GM19023 (cell line): ENCODE measurements around the gene TUBB1.
"Not testable (repeated sequence)": the region's sequence is repeated elsewhere in the genome, so short reads cannot be mapped to it uniquely, and the experiment has no call there.

ENCODE experiments used
- ATAC-seq: cut with Tn5 transposase; IDR thresholded peaks from one replicate; pipeline ENCODE4 v1.9.1; 2021; ENCODE audit warnings: mild to moderate bottlenecking, moderate library complexity; ENCODE audit not compliant: unreplicated experiment

TUBB1 gene

DNA sequence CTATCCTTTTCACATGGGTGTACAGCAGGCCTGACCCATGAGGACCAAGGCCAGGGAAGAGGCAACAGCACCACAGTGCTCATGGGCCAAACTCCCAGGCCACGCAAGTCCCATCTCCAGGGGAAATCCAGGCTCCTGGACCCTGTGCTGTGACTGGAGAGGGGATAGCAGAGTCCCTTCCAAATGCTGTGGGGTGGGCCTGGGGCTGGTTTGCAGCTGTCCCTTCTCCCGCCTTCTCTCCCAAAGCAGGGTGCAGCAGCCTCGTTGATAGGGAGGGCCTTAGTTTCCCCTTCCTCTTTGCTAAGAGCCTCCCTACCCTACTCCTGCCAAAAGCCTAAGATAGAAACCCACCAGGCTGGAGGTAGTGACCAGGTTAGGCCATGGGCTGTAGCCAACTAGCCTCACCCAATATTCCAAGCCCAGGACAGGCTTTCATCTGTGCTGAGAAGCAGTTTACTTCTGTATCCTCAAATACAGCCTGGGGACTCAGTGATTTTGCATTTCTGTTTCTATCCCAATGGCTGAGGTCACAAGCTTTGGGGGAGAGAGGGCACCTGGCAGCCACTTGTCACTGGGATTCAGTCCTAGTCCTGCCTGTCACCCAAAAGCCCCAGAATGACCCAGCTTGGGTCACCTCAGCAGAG, 13.6 kb upstream of the TUBB1 start:
- no peak for ATAC-seq

DNA sequence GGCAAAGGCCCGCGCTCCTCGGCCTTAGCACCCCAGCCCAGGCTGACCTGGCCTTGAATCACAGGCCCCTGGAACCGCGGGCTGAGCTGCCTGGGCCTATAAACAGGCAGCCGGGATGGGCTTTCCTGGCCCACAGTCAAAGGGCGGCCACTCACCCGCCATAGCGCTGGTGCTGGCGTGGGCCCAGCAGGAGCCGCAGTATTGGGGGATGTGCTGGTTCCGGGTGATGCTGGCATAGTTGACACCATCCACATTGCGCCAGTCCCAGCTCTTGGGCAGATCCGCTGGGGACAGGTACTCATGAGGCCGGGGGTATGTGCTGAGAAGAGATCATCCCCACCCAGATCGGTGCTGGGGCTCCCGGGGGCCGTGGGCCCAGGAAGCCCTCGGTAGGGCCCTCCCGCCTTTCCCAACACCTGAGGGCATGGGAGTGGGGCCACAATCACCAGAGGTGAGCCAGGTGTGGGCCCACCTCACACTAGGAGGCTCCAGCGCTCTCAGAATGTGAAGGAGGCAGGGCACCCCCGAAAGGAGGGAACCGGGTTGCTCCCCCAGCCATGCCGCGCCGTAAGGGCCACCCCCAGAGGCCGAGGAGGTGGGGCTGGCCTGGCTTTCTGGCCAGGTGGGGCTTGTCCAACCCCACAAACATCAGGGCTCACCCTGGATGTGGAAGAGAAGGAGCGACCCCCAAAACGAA, 12.9 kb upstream of the TUBB1 start:
- ATAC-seq, result no peak

DNA sequence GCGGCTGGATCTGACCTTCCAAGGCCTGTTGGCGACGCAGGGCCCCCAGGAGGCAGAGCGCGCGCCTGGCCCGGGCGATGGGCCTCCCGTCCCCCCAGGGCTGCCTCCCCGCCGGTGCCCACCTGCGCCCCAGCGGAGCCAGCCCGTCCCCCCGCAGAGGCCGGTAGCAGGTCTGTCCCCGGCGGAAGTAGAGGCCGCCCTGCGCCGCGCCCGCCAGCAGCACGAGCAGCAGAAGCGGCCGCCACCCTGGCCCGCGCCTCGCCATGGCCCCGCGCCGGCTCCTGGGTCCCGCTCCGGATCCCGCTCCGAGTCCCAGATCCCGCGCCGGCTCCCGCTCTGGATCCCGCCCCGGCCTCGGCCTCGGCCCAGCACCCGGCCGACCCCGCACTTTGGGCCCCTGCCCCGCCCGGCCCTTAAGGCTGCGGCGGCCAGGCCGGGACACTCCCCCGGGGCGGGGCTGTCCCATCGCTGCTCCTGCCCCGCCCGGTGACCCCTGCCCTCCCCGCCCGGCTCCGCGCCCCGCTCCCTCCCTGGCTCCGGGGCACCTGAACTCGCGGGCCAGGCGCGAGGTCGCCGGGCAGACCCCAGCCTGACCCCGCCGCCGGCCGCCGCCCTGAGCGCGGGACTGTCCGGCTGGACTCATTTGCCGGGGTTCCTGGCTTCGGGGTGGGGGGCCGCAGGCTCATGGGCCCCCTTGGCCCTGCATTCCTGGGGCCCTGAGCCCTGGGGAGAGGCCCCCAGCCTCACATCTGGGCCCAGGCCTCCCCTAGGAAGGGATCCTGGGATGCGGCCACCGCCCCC, 12.2 kb upstream of the TUBB1 start, which contains the start of gene CTSZ:
Gene CTSZ, minus strand, starts transcription at position 391 of the 801 bp plus-strand sequence. Its CDS starts 126 bp downstream, at position 265.
- peak; percentile 35 for ATAC-seq

DNA sequence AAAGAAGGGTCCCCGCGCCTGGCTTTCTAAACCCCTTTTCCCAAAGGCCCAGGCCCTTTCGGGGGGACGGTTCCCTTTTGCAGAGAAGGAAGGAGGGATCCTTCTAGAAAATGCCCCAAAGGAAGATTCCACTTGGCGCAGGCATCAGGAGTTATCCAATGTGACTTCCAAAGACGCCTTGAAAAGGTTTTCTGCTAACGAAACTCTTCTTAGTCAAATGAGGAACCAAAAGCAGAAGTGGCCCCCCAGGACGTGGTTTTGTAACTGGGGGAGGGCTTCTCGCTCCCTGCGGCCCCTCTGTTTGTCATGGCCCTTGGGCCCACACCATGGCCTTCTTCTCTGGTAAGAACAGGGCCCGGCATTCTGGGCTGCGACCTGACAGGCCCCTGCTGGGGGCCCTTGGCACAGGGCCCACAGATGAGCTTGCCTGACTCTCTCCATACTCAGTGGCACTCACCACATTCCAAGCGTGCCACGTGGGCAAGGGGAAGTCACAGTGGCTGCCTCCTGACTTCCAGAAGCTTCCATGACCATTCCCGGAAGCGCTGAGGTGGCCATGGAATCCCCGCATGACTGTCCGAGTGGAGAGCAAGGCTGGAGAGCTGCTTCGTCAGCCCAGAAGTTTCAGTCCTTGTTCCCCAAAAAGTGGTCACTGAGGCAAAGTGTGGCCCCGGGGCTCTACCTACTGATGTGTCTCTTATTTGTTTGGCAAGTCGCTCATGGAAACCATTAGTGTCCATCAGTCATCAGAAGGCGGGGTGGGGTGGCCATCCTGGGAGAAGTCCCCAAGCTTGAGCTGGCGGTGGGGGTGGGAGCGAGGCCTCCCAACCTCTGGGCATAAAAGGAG, 11.3 kb upstream of the TUBB1 start:
- ATAC-seq, result peak; percentile 38

DNA sequence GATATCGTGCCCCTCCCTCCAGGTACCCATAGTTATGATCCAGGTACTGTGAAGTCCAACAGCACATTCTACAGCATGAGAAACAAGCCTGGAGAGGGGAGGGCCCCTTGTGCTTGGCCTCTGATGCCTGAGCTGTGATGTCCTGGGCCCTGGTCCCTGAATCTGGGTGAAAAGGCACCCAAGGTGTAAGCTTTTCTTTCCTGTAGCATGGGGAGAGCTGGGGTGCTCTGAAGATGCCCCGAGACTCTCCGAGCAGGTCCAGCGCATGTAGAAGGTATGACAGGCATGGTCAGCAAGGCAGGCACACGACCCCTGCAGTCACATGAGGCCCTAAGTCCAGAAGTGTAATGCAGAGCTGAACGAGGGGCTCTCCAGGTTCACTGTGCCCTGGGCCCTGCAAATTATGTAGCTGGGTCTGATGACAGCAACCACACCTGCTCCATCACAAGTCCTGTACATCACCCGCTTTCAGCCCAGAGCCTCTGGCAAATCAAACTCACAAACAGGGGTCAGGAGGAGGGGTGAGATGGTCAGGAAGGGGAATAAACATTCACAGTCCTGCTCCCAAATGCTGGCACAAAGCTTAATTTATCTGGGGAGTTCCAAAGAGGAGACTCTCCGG, 10.4 kb upstream of the TUBB1 start:
- no peak for ATAC-seq

DNA sequence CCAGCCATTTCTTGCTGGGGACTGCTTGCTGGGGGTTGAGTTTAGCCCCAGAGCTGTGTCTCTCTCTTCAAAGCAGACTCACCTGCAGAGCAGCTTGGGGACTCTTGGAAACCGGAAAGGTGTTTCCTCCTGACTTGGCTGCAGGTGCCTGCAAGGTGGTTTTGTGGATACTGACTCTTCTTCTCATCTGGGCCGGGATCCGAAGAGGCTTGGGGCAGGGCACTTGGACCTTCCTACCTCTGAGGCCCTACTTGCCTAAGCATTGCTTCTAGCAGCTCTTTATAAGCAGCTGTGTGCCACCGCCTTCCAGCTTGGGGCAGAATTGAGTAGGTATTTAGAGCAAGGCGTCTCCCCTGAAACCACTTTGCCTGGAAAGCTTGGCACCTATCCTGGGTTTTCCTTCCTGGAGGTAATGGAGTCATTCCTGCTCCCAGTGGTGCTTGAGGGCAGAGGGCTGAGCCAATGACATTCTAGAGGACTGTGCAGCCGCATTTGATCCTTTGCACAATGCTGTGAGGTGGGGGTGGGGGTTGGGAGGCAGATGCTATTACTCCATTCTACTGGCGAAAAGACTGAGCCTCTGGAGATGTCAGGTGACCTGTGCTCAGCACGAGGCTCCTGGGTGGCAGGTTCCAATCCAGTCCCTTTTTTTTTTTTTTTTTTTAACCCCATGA, 8.8 kb upstream of the TUBB1 start:
- ATAC-seq, result no peak

DNA sequence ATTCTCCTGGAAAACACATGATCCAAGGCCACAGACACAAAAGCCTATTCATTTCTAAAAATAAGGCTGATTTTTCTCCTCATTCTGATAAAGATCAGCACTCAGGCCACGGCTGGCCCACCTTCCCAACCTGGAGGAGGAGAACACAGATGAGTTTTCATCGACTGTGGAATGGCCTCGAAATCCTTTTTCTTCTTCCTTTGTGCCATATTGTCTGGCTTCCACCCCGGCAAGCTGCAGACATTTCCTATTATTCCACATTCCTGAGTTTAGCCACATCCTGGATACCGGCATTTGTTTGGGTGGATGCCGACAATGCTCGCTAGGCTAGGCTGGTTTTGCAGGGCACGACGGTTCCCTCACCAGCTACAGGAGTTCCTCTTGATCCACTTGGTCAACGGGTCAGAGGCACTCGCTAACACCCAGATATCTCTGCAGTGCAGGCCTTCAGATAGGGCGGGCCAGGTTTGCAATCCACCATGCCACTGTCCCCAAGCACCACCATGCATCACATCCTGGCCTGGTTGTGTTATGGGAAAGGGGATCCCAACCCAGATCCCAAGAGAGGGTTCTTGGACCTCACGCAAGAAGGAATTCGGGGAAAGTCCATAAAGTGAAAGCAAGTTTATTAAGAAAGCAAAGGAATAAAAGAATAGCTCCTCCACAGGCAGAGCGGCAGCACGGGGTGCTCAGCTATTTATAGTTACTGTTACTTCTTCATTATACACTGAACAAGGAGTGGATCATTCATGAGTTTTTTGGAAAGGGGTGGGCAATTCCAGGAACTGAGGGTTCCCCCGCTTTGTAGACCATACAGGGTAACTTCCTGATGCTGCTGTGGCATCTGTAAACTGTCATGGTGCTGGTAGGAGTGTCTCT, 8.0 kb upstream of the TUBB1 start:
- no peak for ATAC-seq

DNA sequence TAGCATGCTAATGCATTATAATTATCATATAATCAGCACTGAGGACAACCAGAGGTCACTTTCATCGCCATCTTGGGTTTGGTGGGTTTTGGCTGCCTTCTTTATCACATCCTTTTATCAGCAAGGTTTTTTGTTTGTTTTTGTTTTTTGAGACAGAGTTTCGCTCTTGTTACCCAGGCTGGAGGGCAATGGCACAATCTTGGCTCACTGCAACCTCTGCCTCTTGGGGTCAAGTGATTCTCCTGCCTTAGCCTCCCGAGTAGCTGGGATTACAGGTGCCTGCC, 7.4 kb upstream of the TUBB1 start:
- not testable (repeated sequence) for ATAC-seq

DNA sequence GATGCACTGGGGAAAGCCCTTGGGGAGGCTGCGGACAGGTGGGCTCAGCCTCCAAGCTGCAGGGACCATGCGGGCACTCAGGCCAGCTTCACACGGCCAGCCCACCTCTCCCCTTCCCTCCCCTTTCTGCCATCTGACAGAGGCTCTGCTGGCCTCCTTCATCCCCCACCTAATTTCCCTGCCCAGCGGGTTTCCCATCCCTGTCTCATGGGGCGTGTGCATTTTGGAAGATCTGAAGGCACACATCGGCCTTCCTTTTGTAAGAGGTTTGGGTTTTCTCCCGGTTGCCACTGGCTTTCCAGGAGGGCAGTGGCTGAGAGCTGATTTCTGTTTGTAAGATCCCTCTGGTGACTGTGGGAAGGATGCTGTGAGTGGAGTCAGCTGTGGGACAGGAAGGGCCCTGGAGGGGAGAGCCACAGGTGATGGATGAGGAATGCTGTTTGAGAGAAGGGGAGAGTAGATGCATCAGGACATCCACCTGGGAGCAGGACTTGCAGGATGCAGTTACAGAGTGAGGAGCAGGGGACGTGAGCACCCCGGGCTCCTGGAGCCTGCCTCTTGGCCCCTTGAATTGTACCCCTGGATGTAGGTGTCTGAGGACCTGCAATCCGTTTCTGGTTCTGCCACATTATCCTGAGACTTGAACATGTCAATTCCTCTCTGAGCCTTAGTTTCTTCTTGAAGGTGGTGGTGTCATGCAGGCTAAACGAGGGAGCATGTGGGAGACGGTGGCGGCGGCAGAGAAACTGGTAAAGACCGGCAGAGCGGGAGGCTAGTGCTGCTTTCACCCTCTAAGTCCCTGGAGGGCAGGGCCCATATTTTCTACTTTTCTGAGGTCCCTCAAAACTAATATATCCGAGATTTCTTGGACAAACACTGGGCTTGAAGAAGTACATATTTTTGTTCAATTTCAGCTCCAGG, 5.9 kb upstream of the TUBB1 start:
- no peak for ATAC-seq

DNA sequence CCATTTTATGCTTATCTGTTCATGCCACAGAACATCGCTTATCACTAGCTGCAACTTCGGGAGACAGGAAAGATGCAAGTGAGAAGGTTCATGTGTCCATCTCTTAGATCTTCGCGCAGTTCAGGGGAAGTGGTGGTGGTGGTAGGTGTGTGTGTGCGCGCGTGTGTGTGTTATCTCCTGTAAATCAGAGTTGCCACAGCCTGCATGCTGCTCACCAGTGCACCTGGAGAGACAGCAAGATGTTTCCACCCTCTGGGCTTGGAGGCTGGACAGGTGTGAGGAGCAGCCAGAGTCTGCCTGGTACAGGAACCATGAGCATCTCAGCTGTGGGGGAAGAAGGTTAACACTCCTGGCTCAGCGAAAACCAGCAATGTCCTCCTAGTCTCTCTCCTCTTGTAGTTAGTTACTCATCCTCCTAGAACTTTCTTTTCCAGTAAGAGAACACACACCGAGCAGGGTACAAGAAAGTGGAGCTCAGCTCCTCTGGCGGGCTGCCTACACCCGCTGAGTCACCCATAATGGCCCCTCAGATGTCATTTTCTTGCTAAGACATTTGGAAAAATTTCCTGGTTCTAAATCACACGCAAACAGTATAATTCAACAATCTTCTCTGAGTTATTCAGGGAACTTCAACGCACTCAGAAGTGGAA, 5.1 kb upstream of the TUBB1 start:
- no peak for ATAC-seq

DNA sequence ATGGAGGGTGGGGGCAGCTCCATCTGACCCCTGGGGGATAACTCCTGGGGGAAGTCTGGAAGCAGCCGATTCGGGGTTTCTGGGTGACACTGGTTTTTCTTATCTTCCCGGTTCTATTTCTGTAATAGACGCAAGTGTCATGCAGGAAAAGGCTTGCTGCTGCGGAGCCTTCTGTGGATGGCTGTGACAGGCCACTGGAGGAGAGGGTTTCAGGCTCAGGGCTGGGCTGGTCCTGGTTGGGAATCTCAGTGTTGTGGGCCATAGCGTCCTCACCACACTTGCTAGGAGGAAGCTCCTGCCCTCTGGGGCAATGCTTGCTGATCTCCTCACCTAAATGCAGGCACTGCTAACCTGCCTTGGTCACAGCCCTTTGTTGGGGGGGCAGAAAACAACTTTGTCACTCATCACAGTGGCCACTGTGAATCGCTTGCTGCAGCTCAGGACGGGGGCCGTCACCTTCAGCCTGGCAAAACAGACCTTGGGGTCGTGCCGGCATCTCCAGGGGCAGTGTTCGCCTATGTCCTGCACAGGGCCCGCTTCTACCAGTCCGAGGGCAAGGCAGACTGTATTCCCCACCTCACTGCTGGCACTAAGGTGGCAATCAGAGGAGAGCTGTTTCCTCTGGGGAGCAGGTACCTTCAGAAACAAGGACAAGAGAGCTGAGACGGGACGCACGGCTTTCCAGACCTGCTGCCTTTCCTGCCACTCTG, 4.4 kb upstream of the TUBB1 start:
- no peak for ATAC-seq

DNA sequence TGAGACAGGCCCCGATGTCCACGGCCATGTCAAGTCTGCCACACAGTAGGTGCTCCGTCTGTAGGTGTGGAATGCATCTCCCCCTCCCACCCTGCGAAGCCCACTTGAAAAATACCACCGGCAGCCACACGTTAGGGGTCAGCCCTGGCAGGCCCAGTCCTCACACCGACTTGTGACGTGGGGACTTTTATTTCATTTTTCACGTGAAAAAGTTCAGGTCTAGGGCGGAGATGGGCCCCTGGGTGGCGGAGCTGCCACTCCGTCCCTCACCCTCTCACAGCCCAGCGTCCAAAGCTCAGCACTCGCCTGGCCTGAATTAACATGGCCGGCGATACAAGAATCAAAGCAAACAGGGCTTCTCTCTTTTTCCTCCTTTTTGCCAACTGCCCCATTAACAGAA, 3.8 kb upstream of the TUBB1 start:
- no peak for ATAC-seq

DNA sequence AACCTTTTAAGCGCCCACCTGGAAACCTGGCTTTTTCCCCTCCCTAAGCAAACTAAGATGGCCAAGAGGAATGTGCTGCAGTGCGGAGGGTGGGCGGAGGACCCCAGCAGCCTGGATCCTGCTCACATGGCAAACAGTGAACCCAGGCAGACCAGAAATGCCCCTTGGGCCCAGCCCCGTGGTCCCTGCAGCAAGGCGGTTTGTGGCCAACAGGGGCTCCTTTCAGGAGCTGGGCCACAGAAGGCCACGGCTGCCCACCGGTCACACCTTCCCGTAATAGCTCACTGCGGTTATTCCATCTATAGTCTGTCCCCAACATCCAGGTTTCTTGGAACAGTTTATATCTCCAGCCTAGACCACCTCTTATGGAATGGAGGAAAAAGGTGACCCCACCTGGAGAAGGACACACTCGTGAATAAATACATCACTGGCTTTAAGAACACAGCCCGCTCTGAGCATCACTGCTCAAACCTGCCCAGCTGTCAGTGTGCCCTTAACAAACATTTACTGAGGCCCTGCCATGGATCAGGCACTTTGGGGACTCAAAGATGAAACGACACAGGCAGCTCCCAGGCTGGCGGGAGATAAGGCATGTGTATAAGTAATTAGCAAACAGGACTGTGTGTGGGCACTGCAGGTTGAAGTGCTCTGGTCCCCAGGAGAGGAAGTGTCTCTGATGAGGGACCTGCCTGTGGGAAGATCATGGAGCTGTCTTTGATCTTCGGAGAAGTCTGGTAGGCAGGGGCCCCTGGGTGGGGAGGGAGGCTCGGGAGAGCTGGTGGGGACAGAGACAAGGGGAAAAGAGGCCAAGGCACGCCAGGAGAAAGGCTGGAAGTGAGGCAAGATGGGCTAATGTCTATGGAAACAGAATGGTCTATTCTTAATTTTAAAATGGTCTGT, 3.2 kb upstream of the TUBB1 start:
- ATAC-seq, result no peak

DNA sequence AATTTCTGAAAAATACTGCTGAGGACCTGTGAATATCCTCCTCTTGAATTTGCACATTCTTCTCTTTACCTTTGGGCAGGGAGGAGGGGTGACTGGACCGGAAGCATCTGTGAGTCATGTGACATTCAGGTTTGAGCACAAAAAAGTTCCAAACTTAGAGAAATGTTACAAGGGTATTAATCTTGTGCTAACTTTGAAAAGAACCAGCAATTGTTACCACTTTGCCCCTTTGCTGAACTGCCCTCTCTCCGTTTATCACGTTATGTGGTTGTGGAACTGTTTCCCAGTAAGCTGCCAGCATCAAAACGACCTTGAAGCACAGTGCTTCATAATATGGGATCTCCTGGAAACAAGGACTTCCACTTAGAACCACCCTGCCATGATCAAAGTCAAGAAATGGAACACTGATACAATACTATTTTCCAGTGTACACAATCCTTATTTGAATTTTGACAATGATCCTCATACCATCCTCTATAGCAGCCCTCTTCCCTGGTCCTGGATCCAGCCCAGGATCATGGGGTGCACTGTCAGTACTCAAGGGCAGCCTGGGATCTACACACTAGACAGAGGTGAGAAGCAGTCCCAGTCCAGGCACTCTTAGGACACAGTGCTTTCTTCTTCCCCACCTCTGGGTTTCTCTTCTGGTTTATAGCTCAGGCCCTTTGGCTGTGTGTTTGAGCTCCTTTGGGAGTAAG, 2.3 kb upstream of the TUBB1 start:
- no peak for ATAC-seq

DNA sequence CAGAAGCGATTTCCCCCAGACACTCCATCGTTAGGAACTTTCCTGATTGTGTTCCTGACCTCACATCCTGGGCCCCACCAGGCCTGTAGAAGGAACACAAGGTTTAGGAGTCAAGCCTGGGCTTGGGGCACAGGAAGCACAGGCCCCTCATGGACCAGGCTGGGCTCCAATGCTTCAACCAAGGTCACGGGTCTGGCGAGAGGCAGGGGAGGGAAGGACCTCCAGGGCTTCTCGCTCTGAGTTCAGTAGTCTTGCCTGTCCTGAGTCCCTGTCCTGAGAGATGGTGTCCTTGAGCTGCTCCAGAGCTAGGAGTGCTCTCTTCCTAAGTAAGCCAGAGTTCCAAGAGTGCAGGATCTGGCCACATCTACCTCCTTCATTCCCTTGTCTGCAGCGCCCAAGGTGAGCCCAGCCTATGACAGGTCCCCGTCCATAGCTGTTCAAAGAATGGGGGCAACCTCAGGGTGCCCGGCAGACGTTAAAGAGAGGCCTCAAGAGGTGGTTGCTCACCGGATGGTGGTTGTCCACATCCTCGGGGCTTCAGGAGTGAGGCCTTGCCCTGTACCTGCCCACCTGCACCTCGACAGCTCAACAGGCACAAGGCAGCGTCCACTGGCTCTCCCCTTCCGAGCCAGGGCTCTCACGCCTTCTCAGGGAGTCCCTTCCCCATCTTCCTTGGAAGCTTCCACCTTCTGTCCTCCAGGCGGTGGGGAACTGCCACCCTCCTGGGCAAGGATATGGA, 1.6 kb upstream of the TUBB1 start:
- no peak for ATAC-seq
